Suprapubic skin (tissue), 4 donors: ENCODE results near the gene PIP5K1C. TPM values are rescaled to one million over a fixed set of nuclear protein-coding genes. Genes with fewer than 3 reads are reported as not detected.
A peak's percentile ranks its signal among the peaks of the same experiment; 100 is the strongest.

Experiments used
- DNase-seq, 2 donors: peaks; one replicate each; pipeline ENCODE4 v3.0.0-alpha.2; 2019; ENCODE audit warnings: low spot score in 2 of 2
- H3K27ac ChIP-seq: fragments of 200-600 bp; sonication (generic); one replicate; pipeline ENCODE4 v1.5.1; 2019
- H3K27me3 ChIP-seq: fragments of 200-600 bp; sonication (generic); one replicate; pipeline ENCODE4 v1.5.1; 2019
- H3K36me3 ChIP-seq: fragments of 200-600 bp; sonication (generic); one replicate; pipeline ENCODE4 v1.5.1; 2019
- H3K4me1 ChIP-seq: fragments of 200-600 bp; sonication (generic); one replicate; pipeline ENCODE4 v1.5.1; 2019
- H3K4me3 ChIP-seq: fragments of 200-600 bp; sonication (generic); one replicate; pipeline ENCODE4 v1.5.1; 2019; ENCODE audit warnings: mild to moderate bottlenecking
- H3K9me3 ChIP-seq: fragments of 200-600 bp; sonication (generic); one replicate; pipeline ENCODE4 v1.5.1; 2019
- CTCF ChIP-seq, 2 donors: fragments of 200-600 bp in 1 of 2; fragments of 450-650 bp in 1 of 2; sonication (generic) in 1 of 2; IDR thresholded peaks; one replicate each; pipeline ENCODE4 v1.5.1; 2016 to 2019; ENCODE audit warnings: antibody characterized with exemption in 2 of 2, mild to moderate bottlenecking in 1 of 2, moderate library complexity in 1 of 2
- EP300 ChIP-seq: sonication (generic); formaldehyde crosslinking; IDR thresholded peaks from one replicate; pipeline ENCODE4 v1.6.1; 2017; ENCODE audit warnings: antibody characterized with exemption
- POLR2A ChIP-seq, 2 donors: fragments of 450-650 bp; IDR thresholded peaks; one replicate each; pipeline ENCODE4 v1.6.1; 2017; ENCODE audit warnings: antibody characterized with exemption in 2 of 2, mild to moderate bottlenecking in 2 of 2, moderate library complexity in 2 of 2
- POLR2AphosphoS5 ChIP-seq, 3 donors: sonication (generic); formaldehyde crosslinking; IDR thresholded peaks; one replicate each; pipeline ENCODE4 v1.6.1; 2017; ENCODE audit warnings: antibody characterized with exemption in 3 of 3
- WGBS: methylation state at CpG from one replicate; pipeline ENCODE4 v1.1.5; 2018; 5-methylcytosine and 5-hydroxymethylcytosine counted together
- total RNA-seq, 4 donors: library from RNA; depleted of rRNA; stranded (reverse); fragments of >200 nt; gene quantifications; one replicate each; pipeline ENCODE4 v1.1.0, GENCODE V29; 2016

PIP5K1C gene
- total RNA-seq, 4 donors from 2014 or later, result 16.5 to 25.7 (median 20.8) TPM

DNA sequence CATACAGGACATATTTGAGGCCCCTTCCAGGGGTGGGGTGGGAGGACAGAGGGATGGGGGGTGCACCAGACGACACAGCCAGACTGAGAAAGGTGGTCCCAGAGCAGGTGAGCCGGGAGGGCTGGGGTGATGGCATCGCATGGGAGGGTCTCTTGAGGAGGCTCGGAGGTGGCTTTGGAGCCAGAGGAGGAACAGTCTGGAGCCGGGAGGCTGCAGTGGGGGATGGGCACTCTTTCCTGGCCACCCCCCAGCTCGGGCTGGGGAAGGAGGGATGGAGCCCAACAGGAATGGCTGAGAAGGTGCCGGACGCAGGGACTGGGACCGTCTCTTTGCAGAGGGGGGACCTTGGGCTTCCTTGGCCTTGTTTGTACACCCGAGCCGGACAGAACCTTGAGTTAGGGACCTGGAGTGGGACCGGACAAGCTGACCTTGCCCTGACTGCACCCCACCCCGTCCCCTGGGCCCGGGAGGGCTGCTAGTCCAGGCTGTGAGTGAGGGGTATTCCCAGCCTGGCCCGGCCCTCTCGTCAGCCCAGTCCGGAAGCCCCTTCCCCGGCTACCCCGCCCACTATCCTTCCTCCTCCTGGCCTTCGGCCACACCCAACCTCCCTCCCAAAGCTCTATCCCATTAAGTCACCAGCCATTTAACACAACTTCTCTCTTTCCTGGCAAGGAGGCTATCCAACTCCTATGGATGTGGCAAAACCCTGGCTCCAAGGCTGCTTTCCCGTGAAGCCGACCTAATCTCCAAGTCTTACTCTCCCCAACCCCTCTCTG is 92.8 kb downstream of the PIP5K1C start:
- peaks cover 8% of the 10 kb centered on the region for H3K27me3 ChIP-seq
- WGBS, result 38% methylated on average over 22 of the region's 22 CpGs
- H3K36me3 ChIP-seq, result peaks cover 24% of the 10 kb centered on the region
- H3K27ac ChIP-seq, result peak overlapping the region; percentile 57
- peak overlapping the region; percentile 49 for H3K4me3 ChIP-seq
- TF ChIP-seq POLR2AphosphoS5 (IDR thresholded peaks at IDR 0.05) (no peak), EP300 (no peak), CTCF (IDR thresholded peaks at IDR 0.05) (no peak), POLR2A (IDR thresholded peaks at IDR 0.05) (no peak)
- no peaks in the 10 kb centered on the region for H3K9me3 ChIP-seq
- peak in 1 of 2 donors; percentile 63 for DNase-seq
- peaks cover 54% of the 10 kb centered on the region for H3K4me1 ChIP-seq

DNA sequence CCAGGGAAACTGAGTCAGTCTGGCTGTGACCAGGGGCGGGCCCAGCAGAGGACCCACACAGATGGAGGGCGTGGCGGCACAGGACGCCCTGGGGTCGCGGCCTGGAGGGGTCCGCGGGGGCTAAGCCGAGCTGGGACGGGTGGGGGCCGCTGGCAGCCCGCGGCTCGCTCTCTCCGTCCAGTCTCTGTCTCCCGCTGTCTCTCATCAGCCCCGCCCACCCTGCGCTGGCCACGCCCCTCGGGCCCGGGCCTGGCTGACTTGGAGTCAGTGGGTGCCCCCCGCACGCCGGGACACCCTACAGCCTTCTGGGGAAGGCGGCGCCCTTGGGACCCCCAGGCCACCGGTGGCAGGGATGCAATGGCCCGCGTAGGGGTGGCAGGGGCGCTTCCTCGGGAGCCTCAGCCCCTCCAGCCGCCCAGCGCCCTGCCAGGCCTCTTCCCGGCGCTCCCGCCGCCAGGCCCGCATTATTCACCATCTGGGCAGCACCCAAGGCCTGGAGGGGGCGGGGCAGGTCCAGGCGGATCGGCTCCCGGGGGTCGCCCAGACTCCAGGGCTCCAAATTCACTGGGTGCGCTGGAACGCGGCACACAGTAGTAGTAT is 93.5 kb downstream of the PIP5K1C start, which contains the start of gene TBXA2R:
Gene TBXA2R, minus strand, starts transcription at position 186 of the 600 bp plus-strand sequence. CDS start 6,241 bp downstream, outside the sequence.
- 8% methylated on average over 14 of the region's 46 CpGs for WGBS
- Histone ChIP-seq H3K4me1 (peaks cover 54% of the 10 kb centered on the region), H3K4me3 (peak within 1 kb of the TSS; percentile 49), H3K36me3 (peaks cover 17% of the 10 kb centered on the region), H3K27ac (peak within 1 kb of the TSS; percentile 57), H3K9me3 (no peaks in the 10 kb centered on the region), H3K27me3 (peaks cover 8% of the 10 kb centered on the region)
- no peak for TF ChIP-seq CTCF (IDR thresholded peaks at IDR 0.05)
- no peak for TF ChIP-seq POLR2A (IDR thresholded peaks at IDR 0.05)
- no peak for TF ChIP-seq EP300
- TF ChIP-seq POLR2AphosphoS5 (IDR thresholded peaks at IDR 0.05), result no peak
- DNase-seq, result peak in 1 of 2 donors; percentile 84

DNA sequence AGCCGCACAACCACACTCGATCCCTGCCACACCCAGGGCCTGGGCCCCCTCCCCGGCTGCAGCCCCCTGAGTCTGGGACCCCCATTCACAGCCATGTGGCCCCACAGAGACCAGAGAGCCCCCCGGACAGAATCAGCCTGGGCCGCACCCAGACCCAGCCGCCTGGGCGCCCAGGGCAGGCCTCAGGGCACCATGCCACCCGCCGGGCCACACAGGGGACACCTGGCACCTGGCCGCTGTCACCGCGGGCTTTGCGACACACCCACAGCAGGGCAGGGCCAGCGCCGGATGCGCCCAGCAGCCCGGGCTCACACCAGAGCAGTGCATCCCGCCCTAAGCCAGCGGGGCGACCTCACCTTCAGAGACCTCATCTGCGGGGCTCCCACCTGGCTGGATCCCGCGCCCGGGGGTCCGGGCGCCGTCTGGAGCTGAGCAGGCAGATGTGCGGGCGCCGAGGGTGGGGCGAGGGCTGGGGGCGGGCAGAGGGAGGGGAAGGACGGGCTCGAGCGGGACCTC is 94.0 kb downstream of the PIP5K1C start:
- Histone ChIP-seq H3K27ac (peak overlapping the region; percentile 57), H3K9me3 (no peaks in the 10 kb centered on the region), H3K4me3 (peak overlapping the region; percentile 49), H3K27me3 (peaks cover 8% of the 10 kb centered on the region), H3K36me3 (peaks cover 12% of the 10 kb centered on the region), H3K4me1 (peaks cover 54% of the 10 kb centered on the region)
- no peak for TF ChIP-seq CTCF (IDR thresholded peaks at IDR 0.05)
- no peak for TF ChIP-seq EP300
- TF ChIP-seq POLR2A (IDR thresholded peaks at IDR 0.05), result no peak
- no peak for TF ChIP-seq POLR2AphosphoS5 (IDR thresholded peaks at IDR 0.05)
- WGBS, result 1% methylated on average over 15 of the region's 35 CpGs
- DNase-seq, result peak; percentile 68 to 72

DNA sequence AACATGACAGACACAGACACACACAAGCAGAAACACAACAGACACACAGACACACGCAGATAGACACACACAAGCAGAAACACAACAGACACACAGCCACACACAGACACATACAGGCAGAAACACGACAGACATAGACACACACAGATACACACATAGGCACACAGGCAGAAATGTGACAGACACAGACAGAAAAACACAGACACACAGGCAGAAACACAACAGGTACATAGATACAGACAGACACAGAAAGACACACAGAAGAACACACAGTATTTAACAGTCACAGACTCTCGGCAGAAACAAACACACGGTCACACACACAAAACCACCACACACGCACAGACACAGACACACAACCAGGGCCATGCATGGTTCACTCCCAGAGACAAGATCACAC is 94.5 kb downstream of the PIP5K1C start:
- H3K4me1 ChIP-seq, result peaks cover 53% of the 10 kb centered on the region
- peaks cover 7% of the 10 kb centered on the region for H3K36me3 ChIP-seq
- TF ChIP-seq EP300 (no peak), CTCF (IDR thresholded peaks at IDR 0.05) (no peak), POLR2AphosphoS5 (IDR thresholded peaks at IDR 0.05) (no peak), POLR2A (IDR thresholded peaks at IDR 0.05) (no peak)
- DNase-seq, result no peak
- peak overlapping the region; percentile 49 for H3K4me3 ChIP-seq
- no peak overlapping the region for H3K27ac ChIP-seq
- no peaks in the 10 kb centered on the region for H3K9me3 ChIP-seq
- H3K27me3 ChIP-seq, result peaks cover 8% of the 10 kb centered on the region
- WGBS, result 29% methylated on average over 5 of the region's 5 CpGs

- Histone ChIP-seq H3K4me1 (peaks cover 49% of the 10 kb centered on the region), H3K9me3 (no peaks in the 10 kb centered on the region), H3K4me3 (no peak overlapping the region), H3K27ac (no peak overlapping the region), H3K27me3 (peaks cover 8% of the 10 kb centered on the region), H3K36me3 (peaks cover 3% of the 10 kb centered on the region)
- 53% methylated on average over 3 of the region's 3 CpGs for WGBS
- no peak for DNase-seq
- TF ChIP-seq CTCF (IDR thresholded peaks at IDR 0.05), result no peak
- no peak for TF ChIP-seq POLR2AphosphoS5 (IDR thresholded peaks at IDR 0.05)
- TF ChIP-seq EP300, result no peak
- no peak for TF ChIP-seq POLR2A (IDR thresholded peaks at IDR 0.05)
Observed at GRCh38 chr19:3605361-3605760, 94.9 kb downstream of the PIP5K1C start.
